AG09309 (cell line): ENCODE results near the gene NPHP4.

Experiments used
- DNase-seq: peaks from one replicate; pipeline ENCODE4 v3.0.0-alpha.2; 2010; ENCODE audit warnings: low read depth
- H3K4me3 ChIP-seq: 2 replicates; pipeline ENCODE4 v1.5.1; 2011; ENCODE audit warnings: mild to moderate bottlenecking, low read depth, low read length, moderate library complexity; ENCODE audit not compliant: control insufficient read depth
- CTCF ChIP-seq: IDR thresholded peaks from 2 replicates; pipeline ENCODE4 v1.5.1; 2011; ENCODE audit warnings: mild to moderate bottlenecking, low read depth, low read length, inconsistent platforms; ENCODE audit not compliant: insufficient read depth, control insufficient read depth; ENCODE audit errors: missing control alignments

NPHP4 gene

GRCh38 chr1:5883129-5884048 lies 108.8 kb downstream of the NPHP4 start:
- H3K4me3 ChIP-seq = no peak overlapping the region
- no peak for TF ChIP-seq CTCF
- no peak for DNase-seq

DNA sequence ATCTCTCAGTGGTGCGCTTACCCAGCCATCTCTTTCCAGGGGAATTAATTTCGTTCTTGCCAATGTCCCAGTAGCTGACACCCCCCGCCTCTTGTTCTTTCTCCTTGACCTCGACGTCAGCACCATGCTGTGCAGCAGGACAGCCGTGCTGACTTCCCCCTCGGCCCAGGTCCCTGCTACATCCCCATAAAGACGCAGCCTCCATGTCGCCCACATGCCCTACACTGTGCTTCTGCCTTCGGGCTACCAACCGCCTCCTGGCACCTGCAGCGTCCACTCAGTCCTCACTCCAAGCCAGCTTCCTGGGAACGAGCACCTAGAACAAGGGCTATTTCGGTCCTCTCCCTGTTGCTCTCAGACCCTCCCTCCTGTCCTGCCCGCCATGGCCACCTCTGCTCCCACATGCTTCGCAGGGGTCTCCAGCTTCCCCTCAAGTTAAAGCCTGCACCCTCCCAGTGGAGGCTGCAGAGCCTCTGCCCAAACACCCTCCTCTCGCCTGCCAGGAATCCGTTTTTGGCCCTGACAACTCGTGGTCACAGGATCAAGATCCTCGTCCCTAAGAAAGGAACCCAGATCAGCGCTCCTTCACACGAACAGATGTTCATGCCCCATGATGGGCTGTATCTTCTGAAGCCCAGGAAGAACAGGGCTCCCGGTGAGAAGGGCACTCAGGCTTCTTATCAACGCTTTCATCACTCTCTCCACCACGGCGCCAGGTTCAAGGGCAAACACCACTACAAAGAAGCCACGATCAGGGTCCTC lies 109.7 kb downstream of the NPHP4 start:
- no peak overlapping the region for H3K4me3 ChIP-seq
- no peak for TF ChIP-seq CTCF
- no peak for DNase-seq

- H3K4me3 ChIP-seq = no peak overlapping the region
- DNase-seq = no peak
- no peak for TF ChIP-seq CTCF
These were observed 110.6 kb downstream of the NPHP4 start for GRCh38 chr1:5881526-5882222.

DNA sequence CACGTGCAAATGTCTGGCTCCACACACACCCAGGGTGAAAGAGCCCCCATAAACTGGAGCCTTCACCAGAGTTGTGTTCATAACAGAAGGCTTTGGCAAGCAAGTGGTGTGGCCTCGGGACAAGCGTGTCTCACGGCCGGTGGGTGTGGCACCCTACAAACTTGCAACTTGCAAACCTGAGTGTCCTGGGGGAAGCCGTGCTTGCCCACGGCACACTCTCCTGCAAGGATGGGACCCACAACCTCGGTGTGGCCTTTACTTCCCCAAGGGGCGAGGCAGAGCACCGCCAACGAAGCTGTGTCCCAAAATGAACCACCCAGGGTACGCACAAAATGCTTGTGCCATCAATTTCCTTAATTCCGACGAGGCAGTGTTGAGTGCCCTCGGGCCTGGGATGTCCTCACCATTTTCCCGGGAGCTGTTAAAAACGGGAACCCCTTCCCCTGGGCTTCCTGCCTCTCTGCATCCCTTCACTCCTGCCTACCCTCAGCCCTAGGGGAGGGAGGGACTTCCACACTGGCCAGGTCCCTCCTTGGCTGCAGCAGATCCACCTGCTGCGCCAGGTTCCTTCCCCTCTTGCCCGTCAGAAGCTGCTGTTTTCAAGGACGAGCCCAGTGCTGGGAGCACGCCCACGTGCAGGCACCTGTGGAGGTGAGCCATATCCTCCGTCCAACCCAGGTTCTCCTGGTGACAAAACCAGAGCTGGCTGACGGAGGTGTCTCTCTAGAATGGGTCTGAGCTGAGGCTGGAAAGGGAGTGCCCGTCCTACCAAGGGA lies 111.4 kb downstream of the NPHP4 start:
- no peak for TF ChIP-seq CTCF

GRCh38 chr1:5879421-5879820 lies 112.8 kb downstream of the NPHP4 start:
- no peak for DNase-seq
- no peak overlapping the region for H3K4me3 ChIP-seq
- TF ChIP-seq CTCF = no peak

More for the DNA sequence above, 111.4 kb downstream of the NPHP4 start:
- DNase-seq = no peak
- H3K4me3 ChIP-seq = no peak overlapping the region

- TF ChIP-seq CTCF = no peak
- no peak overlapping the region for H3K4me3 ChIP-seq
- no peak for DNase-seq
These were observed 113.3 kb downstream of the NPHP4 start for GRCh38 chr1:5878971-5879370.
